Hepatic stellate cell (primary cell): ENCODE data around the gene TNRC6C.
"Not testable (repeated sequence)": the region's sequence is repeated elsewhere in the genome, so short reads cannot be mapped to it uniquely, and the experiment has no call there.

Experiments used
- DNase-seq: peaks from one replicate; pipeline ENCODE4 v3.0.0; 2011; ENCODE audit warnings: low spot score

Gene TNRC6C

DNA sequence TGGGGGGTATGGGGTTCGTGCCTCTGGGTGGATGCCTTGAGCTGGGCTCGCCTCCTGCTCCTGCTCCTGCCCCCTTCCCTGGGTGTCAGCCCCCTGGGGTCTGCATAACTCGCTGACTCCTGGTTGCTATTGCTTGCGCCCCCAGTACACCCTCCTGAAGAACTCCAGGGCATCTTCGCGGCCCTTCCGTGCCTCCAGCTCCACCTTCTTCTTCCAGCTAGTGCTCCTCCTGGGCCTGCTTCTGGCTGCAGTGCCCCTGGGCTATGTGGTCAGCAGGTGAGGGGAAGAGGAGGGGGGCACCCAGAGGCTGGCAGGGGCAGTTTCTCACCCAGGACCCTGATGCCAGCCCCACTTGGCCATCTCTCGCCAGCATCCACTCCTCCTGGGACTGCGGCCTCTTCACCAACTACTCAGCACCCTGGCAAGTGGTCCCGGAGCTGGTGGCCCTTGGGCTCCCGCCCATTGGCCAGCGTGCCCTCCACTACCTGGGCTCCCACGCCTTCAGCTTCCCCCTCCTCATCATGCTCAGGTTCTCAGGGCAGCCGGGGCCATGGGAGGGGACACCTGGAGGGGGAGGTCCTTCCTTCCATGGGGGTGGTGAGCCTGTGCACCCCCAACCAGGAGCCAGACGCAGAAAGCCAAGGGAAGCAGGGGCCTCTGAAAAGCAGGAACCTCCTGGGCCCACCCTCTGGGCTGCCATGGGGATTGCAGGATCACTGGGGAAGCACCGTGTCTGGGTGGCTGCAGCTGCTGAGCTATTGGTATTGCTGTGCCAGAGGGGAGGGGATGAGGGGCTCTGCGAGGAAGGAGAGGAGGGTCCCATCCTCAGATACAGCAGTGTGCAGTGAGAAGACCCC is 179.9 kb downstream of the TNRC6C start:
- no peak for DNase-seq

GRCh38 chr17:78139861-78140168 is 181.3 kb downstream of the TNRC6C start:
- not testable (repeated sequence) for DNase-seq

- DNase-seq, result no peak
Observed at GRCh38 chr17:78140169-78141051, 181.9 kb downstream of the TNRC6C start.

DNA sequence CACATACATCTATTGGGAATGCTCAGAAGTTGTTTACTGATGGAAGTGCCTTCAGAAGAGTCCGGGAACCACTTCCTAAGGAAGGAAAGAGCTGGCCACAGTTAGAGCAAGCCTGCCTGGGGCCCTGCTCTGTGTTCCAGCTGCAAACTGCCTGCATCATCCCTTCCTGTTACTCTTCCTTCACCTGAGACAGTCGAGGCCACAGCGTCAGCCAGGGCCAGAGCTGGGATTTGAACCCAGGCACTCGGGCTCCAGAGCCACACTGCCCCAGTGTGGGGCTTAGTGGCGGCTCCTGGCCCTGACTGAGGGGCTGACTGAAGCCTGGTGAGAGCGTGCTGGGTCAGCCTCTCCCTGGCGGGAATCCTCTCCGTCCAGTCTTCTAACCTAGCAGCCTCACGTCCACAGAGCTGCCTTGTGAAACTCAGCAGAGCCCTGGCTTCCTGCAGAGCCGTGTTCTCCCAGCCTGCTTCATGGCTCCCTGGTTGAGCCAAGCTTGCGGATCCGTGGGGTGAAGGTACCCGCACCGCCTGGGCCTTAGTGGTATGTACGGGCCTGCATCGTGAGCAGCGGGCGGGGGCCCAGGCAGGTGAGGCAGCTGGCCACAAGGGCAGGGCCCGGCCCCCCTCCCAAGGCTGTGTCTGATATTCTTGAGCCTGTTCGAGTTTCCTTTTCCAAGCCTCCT is 183.1 kb downstream of the TNRC6C start:
- no peak for DNase-seq

GRCh38 chr17:78142119-78142861 is 183.8 kb downstream of the TNRC6C start:
- DNase-seq, result no peak

GRCh38 chr17:78143214-78144146 is 185.0 kb downstream of the TNRC6C start:
- DNase-seq, result no peak

DNA sequence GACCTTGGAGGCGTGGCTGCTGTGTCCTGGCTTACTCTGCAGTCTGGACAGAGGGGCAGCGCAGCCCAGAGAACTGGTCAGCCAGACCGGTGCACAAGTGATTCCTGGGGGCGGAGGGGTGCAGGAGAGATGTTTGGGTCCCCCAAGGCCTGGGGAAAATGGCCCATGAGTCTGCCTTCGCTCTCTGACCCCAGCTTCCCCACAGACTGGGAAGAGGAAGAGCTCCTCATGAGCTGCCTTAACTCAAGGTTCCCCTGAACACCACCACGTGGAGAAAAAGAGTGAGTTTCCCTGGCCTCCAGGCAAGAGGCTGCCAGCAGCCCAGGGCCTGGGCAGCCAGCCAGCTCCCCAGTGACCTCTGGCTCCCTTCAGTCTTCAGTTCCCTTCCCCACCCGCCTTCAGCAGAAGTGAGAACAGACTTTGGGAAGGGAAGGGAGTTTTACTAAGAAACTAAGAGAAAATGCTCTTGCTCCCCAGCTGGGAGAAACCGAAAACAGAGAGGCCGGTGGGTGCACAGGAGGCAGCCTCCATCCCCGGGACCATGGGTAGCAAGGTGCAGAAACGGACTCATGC is 185.7 kb downstream of the TNRC6C start:
- DNase-seq, result peak; percentile 71

- DNase-seq, result no peak
Observed at GRCh38 chr17:78144736-78145641, 186.5 kb downstream of the TNRC6C start.

DNA sequence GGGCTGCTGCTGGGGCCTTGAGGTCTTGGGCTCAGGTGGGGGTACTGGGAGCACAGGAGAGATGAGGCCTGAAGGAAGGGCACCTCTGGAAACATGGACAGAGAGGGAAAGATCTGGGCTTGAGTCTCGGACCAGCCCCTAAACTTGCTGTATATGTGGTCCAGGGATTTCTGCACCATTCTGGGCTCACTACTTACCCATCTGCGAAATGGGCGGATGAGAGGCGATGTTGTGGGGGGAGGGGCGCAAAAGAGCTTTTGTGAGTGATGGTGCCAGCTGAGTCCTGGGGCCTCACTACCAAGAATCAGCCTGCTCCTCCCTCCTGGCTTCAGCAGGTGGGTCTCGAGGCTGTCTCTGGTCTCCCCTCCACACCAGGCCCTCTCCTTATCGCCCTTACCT is 188.0 kb downstream of the TNRC6C start:
- no peak for DNase-seq

DNA sequence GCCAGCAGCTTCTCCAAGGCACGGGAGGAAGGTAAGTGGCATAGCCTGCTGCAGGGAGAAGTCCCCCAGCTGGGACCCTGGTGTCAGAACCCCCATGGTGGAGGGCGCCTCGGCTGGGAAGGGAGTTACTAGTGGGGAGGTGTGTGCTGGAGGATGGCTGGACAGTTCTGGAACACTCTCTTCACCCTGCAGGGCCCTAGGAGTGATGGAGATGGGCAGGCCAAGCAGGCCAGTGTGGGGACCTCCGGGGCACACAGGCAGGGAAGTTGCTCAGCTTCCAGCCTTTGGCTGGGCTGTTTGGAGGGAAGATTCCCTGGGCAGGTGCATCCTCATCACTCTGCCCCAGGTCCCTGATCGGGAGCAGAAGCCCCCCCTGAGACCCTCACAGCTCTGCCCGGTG is 188.4 kb downstream of the TNRC6C start:
- no peak for DNase-seq

DNA sequence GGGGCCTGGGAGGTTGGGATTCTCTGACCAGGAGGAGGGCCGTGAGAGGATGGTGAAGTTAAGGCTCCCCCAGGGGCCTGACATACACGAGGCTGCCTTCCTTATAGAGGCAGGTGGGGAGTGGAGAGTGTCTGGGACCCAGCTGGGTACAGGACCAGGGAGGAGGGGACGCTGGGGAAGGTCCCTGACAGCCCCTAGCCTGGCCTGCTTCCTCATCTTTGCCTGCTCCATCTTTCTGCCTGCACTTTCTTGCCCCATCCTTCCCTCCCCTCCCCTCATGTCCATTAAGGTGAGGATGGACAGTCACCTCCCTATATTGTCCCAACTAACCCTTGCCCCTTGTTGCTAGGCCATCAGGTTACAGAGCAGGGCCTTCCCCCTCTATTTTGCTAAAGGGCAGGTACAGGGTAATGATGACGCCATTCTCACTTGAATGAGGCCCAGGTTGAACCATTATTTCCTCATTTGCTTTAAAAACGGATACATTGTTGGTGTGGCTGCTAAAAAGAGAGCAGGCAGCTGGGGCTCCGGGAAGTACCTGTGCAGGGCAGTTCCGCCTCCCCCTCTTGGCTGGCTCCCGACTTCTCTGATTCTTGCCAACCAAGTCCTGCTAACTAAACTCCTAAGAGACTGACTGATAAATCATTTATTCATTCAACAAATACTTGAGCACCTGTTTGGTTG is 189.0 kb downstream of the TNRC6C start:
- DNase-seq, result no peak

- no peak for DNase-seq
Observed at GRCh38 chr17:78148286-78149016, 189.9 kb downstream of the TNRC6C start.

DNA sequence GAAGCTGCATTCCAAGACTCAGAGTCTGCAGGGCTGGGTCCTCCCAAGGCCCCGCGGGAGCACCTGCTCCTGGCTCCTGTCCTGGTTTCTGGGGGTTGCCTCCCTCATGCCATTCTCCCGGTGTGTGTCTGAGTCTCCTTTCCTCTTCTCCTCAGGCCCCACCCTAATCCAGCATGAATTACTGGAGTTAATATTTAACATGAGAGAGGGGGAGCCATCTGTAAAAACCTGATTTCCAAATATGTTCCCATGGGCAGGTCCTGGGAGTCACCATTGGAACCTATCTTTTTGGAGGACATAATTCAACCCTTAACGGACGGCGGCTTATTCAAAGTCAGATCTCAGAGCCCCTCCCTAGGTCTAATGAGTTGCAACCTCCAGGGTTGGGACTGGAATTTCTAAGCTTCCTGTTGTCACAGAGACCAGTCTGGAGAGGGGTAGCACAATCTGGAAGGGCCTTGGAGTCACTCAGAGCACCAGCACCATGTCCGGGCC is 193.1 kb downstream of the TNRC6C start:
- no peak for DNase-seq

GRCh38 chr17:78154903-78155811 is 196.7 kb downstream of the TNRC6C start:
- no peak for DNase-seq
